Stomach smooth muscle (tissue), 2 donors: Measurements from ENCODE around the gene LACTB.
A peak's percentile ranks its signal among the peaks of the same experiment; 100 is the strongest.
"Not testable (repeated sequence)": the region's sequence is repeated elsewhere in the genome, so short reads cannot be mapped to it uniquely, and the experiment has no call there.

ENCODE experiments used
- H3K27ac ChIP-seq: one replicate; pipeline ENCODE4 v1.7.0; 2013; ENCODE audit warnings: mild to moderate bottlenecking, low read length, inconsistent platforms
- H3K27me3 ChIP-seq, 2 donors: one replicate each; pipeline ENCODE4 v1.7.0; 2013; ENCODE audit warnings: low read length in 2 of 2; ENCODE audit not compliant: insufficient read depth in 2 of 2, control insufficient read depth in 1 of 2
- H3K36me3 ChIP-seq, 2 donors: one replicate each; pipeline ENCODE4 v1.7.0; 2013; ENCODE audit warnings: low read length in 2 of 2; ENCODE audit not compliant: control insufficient read depth in 2 of 2, insufficient read depth in 2 of 2
- H3K4me1 ChIP-seq: one replicate; pipeline ENCODE4 v1.7.0; 2013; ENCODE audit warnings: low read length; ENCODE audit not compliant: control insufficient read depth, insufficient read depth
- H3K4me3 ChIP-seq, 2 donors: one replicate each; pipeline ENCODE4 v1.7.0; 2013; ENCODE audit warnings: low read length in 2 of 2
- H3K9ac ChIP-seq, 2 donors: one replicate each; pipeline ENCODE4 v1.7.0; 2013; ENCODE audit warnings: low read length in 2 of 2, mild to moderate bottlenecking in 1 of 2
- H3K9me3 ChIP-seq, 2 donors: one replicate each; pipeline ENCODE4 v1.7.0; 2013; ENCODE audit warnings: low read length in 2 of 2; ENCODE audit not compliant: control insufficient read depth in 2 of 2
- donor health status: healthy.
- donor health status: Pancreatic carcinoma.

LACTB gene

DNA sequence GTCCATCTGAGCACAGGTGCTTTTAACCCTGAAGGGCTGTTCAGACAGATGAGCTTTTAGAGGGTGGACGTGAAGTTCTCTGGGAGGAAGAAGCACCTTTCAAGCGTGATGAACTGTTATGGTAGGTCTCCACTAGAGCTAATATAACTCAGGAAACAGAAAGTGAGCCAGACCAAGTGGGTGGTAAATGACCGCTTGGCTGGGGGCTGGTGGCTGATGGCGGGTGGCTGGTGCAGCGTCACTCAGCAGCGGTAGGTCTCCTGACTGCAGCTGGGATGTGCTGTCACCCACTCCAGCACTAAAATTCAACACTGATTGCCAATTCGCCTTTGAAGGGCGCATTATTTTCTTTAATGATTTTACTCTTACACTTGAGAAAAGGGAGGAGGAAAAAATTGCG, 31.2 kb upstream of the LACTB start:
- H3K27ac ChIP-seq = peak overlapping the region; percentile 73

DNA sequence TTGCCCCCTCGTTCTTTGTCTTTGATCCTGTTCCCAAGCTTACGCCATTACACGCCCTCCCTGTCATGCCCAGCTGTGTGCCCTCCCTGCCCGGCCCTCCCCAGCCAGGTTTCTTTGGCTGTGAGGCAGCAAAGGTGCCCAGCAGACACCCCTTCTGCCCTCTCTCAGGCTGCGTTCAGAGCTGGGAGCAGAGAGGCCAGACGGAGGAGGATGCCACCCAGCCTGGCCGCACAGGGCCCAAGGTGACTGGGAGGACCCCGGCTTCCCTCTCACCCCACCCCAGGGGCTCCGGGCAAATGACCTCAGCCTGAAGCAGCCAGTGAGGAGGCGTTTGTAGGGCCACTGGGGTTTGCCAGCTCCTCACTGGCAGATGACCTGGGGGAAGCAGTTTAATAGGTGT, 30.8 kb upstream of the LACTB start:
- Histone ChIP-seq H3K27me3 (no peaks in the 10 kb centered on the region), H3K27ac (peak overlapping the region; percentile 73), H3K4me3 (no peak overlapping the region), H3K4me1 (peaks cover 46% of the 10 kb centered on the region), H3K36me3 (no peaks in the 10 kb centered on the region), H3K9ac (peak overlapping the region in 1 of 2 donors; percentile 29), H3K9me3 (no peaks in the 10 kb centered on the region)

More for the DNA sequence above, 31.2 kb upstream of the LACTB start:
- Histone ChIP-seq H3K9ac (no peak overlapping the region), H3K9me3 (no peaks in the 10 kb centered on the region), H3K4me1 (peaks cover 47% of the 10 kb centered on the region), H3K4me3 (peak overlapping the region in 1 of 2 donors; percentile 1), H3K36me3 (no peaks in the 10 kb centered on the region), H3K27me3 (no peaks in the 10 kb centered on the region)

DNA sequence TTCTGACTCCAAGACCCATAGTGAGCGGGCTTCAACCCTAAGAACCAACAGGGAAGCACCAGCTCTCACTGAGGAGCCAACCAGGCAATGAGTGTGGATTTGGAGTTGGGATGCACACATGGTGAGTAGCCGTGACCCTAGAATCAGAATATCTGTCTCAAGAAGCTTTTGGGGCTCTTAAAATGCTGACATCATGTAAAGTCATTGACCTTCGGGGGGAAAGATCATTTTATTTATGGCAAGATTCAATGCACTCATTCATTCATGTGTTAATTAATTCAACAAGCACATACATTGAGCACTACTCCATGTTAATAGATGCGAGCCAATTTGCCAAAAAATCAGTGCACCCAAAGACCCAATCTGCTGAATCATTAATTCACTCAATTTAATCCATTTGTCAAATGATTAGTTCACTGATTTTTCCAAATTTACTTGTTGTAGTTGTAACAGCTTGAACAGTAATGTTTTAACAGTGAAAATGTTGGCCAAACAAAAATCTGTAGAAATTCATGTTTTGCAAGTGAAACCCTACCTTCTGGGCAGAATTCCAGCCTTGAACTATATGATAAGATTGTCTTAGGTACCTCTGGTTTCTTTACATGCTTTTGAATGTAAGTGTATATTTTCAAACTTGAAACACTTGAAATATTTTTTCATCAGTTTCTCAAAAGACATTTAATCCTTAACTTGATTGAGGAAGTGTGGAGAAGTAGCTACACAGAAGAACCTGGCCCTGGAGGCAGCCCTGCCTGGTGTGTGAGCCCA, 29.8 kb upstream of the LACTB start:
- Histone ChIP-seq H3K36me3 (no peaks in the 10 kb centered on the region), H3K27ac (peak overlapping the region; percentile 73), H3K9ac (no peak overlapping the region), H3K4me3 (no peak overlapping the region), H3K9me3 (no peaks in the 10 kb centered on the region), H3K4me1 (peaks cover 37% of the 10 kb centered on the region), H3K27me3 (no peaks in the 10 kb centered on the region)

DNA sequence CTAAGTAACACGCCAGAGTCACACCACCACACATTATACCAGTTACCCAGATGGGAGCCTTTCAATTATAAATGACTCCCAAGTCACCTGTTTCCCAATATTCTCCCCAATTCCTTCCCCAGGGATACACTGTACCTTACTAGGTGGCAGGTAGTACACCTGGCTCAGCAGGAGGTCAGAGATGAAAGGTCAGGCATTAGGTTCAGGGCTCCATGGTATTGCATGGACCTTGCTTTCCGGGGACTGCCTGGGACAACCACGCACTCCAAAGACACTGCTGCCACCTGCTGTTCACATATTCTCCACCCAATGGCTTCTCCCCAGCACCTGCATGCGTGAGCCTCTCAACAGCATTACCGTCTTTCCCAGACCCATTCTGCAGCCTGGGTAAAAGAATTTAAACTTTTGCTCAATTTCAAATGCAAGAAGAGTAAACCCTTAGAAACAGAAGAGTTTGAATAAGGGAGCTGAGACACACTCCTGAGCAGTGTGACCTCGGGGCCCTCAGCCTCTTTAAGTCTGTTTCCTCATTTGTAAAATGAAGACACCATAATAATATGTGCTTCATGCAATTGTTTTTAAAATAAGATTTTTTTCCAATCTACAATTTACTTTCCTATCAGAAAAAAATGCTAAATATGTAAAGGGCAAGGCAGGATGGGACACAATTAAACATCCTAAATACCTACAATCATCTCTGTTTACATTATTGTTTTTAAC, 28.0 kb upstream of the LACTB start:
- Histone ChIP-seq H3K36me3 (no peaks in the 10 kb centered on the region), H3K9me3 (no peaks in the 10 kb centered on the region), H3K27ac (peak overlapping the region; percentile 49), H3K27me3 (no peaks in the 10 kb centered on the region), H3K9ac (no peak overlapping the region), H3K4me1 (peaks cover 32% of the 10 kb centered on the region), H3K4me3 (peak overlapping the region in 1 of 2 donors; percentile 15)

DNA sequence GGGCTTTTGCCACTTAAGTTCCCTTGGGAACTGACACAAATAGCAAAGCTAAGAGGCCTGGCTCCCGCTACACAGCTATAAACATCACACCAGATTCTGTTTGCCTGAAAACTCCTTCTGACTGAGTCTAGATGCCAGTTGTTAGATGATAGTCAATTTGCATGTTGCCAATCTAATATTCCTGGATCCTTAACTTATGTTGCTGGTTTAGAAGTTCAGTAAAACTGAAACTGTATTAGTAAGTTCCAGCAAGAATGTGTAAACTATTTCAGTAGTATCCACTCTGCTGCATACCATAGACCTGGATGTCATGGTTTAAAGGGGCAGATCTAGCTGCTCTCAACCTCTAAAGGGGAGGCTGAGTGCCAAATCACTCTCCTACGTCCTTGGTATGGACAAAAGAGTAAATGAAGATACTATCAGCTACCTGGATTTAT, 27.1 kb upstream of the LACTB start:
- Histone ChIP-seq H3K27me3 (no peaks in the 10 kb centered on the region), H3K4me1 (peaks cover 23% of the 10 kb centered on the region), H3K27ac (peak overlapping the region; percentile 49)

DNA sequence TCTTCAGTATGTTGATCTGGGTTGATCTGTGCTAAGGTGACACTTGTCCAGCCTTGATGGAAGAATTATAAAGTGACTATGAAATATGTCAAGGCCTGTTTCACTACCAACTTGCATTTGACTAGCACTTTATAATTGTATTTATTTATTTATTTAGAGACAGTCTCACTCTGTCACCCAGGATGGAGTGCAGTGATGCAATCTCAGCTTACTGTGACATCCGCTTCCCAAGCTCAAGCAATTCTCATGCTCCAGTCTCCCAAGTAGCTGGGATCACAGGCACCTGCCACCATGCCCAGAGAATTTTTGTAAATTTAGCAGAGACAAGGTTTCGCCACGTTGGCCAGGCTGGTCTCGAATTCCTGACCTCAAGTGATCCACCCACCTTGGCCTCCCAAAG, 25.5 kb upstream of the LACTB start:
- H3K9me3 ChIP-seq = no peaks in the 10 kb centered on the region
- H3K4me1 ChIP-seq = peaks cover 13% of the 10 kb centered on the region
- no peak overlapping the region for H3K4me3 ChIP-seq
- no peak overlapping the region for H3K9ac ChIP-seq
- H3K27me3 ChIP-seq = no peaks in the 10 kb centered on the region
- H3K27ac ChIP-seq = no peak overlapping the region
- H3K36me3 ChIP-seq = no peaks in the 10 kb centered on the region

More for the DNA sequence above, 27.1 kb upstream of the LACTB start:
- Histone ChIP-seq H3K9me3 (no peaks in the 10 kb centered on the region), H3K4me3 (peak overlapping the region in 1 of 2 donors; percentile 29), H3K36me3 (no peaks in the 10 kb centered on the region), H3K9ac (no peak overlapping the region)

- not testable (repeated sequence) for H3K36me3 ChIP-seq, H3K27me3 ChIP-seq, H3K4me1 ChIP-seq, H3K9ac ChIP-seq, H3K4me3 ChIP-seq, H3K27ac ChIP-seq, H3K9me3 ChIP-seq
Measured at GRCh38 chr15:63098901-63099300, 22.8 kb upstream of the LACTB start.

DNA sequence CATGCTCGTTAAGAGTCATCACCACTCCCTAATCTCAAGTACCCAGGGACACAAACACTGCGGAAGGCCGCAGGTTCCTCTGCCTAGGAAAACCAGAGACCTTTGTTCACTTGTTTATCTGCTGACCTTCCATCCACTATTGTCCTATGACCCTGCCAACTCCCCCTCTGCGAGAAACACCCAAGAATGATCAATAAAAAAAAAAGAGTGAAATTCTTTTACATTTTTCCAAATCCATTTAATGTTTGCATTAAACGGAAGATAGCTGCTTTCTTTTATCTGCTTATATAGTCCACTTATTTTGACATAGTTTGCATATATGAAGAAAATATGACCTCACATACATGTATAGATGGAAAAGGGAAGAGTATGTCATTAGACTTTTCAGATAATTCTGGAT, 22.1 kb upstream of the LACTB start:
- not testable (repeated sequence) for H3K4me1 ChIP-seq

GRCh38 chr15:63103416-63103815, 18.2 kb upstream of the LACTB start:
- Histone ChIP-seq H3K4me1 (peaks cover 4% of the 10 kb centered on the region), H3K27ac (no peak overlapping the region), H3K9me3 (no peaks in the 10 kb centered on the region), H3K4me3 (no peak overlapping the region), H3K36me3 (no peaks in the 10 kb centered on the region), H3K27me3 (no peaks in the 10 kb centered on the region), H3K9ac (no peak overlapping the region)

More for the DNA sequence above, 22.1 kb upstream of the LACTB start:
- H3K36me3 ChIP-seq, H3K4me3 ChIP-seq, H3K27ac ChIP-seq, H3K27me3 ChIP-seq, H3K9ac ChIP-seq, H3K9me3 ChIP-seq: not testable (repeated sequence)

DNA sequence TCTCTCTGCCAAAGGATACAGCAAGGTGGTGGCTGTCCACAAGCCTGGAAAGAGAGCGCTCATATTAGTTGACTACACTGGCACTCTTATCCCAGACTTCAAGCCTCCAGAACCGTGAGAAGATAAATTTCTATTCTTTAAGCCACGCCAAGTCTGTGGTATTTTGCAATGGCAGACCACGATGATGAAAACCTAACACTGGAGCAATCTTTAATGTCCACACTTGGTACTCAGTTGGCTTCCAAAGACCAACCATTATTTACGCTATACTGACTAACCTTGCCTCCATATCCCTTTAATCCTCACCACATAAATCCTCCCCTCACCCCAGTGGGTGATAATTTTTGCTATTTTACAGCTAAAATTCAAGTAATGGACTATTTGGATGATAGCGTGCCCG, 16.9 kb upstream of the LACTB start:
- H3K4me3 ChIP-seq = no peak overlapping the region
- H3K27ac ChIP-seq = no peak overlapping the region
- peaks cover 4% of the 10 kb centered on the region for H3K4me1 ChIP-seq
- H3K27me3 ChIP-seq = no peaks in the 10 kb centered on the region
- H3K9ac ChIP-seq = no peak overlapping the region
- H3K36me3 ChIP-seq = no peaks in the 10 kb centered on the region
- H3K9me3 ChIP-seq = no peaks in the 10 kb centered on the region

GRCh38 chr15:63105354-63105753, 16.3 kb upstream of the LACTB start:
- H3K27me3 ChIP-seq, H3K4me3 ChIP-seq, H3K9me3 ChIP-seq: not testable (repeated sequence)

More at GRCh38 chr15:63105354-63105753, 16.3 kb upstream of the LACTB start:
- H3K36me3 ChIP-seq, H3K27ac ChIP-seq, H3K4me1 ChIP-seq, H3K9ac ChIP-seq: not testable (repeated sequence)
